T-helper 1 cell treated with Interleukin-12 subunit alpha and Interleukin-12 subunit beta and Interleukin-4 antibody, amounts not matched to agents 30 μg/mL and 1 μg/mL, for 36 hours (primary cell): Measurements from ENCODE around the gene CC2D1B.
A peak's percentile ranks its signal among the peaks of the same experiment; 100 is the strongest.
"Not testable (repeated sequence)": the region's sequence is repeated elsewhere in the genome, so short reads cannot be mapped to it uniquely, and the experiment has no call there.

Experiments used
- H3K27ac Mint-ChIP-seq: one replicate; pipeline ENCODE4 v1.8.0; 2021; ENCODE audit warnings: mild to moderate bottlenecking, mixed read lengths
- H3K27me3 Mint-ChIP-seq: one replicate; pipeline ENCODE4 v1.8.0; 2021; ENCODE audit warnings: low read depth, mixed read lengths
- H3K36me3 Mint-ChIP-seq: one replicate; pipeline ENCODE4 v1.8.0; 2021; ENCODE audit warnings: low read depth, mixed read lengths
- H3K4me1 Mint-ChIP-seq: one replicate; pipeline ENCODE4 v1.8.0; 2021; ENCODE audit warnings: low read depth, mixed read lengths
- H3K4me3 Mint-ChIP-seq: one replicate; pipeline ENCODE4 v1.8.0; 2021; ENCODE audit warnings: mild to moderate bottlenecking, moderate library complexity, mixed read lengths
- H3K9me3 Mint-ChIP-seq: one replicate; pipeline ENCODE4 v1.8.0; 2021; ENCODE audit warnings: mixed read lengths

The CC2D1B gene

GRCh38 chr1:52365746-52366516 lies at the start of gene CC2D1B:
CC2D1B (minus strand) TSS chr1:52366205; CDS start chr1:52364620, 1,585 bp downstream.
- Mint-ChIP-seq H3K9me3 (no peaks in the 10 kb centered on the region), H3K27ac (peak within 1 kb of the TSS; percentile 97), H3K4me1 (peaks cover 33% of the 10 kb centered on the region), H3K27me3 (no peaks in the 10 kb centered on the region), H3K4me3 (peak within 1 kb of the TSS; percentile 98), H3K36me3 (peaks cover 25% of the 10 kb centered on the region)

GRCh38 chr1:52414942-52415341 lies 48.9 kb upstream of the CC2D1B start:
- Mint-ChIP-seq H3K27ac (no peak overlapping the region), H3K36me3 (peaks cover 60% of the 10 kb centered on the region), H3K9me3 (no peaks in the 10 kb centered on the region), H3K27me3 (no peaks in the 10 kb centered on the region), H3K4me1 (peaks cover 8% of the 10 kb centered on the region), H3K4me3 (no peak overlapping the region)

- no peak overlapping the region for H3K27ac Mint-ChIP-seq
- H3K4me1 Mint-ChIP-seq, result peaks cover 7% of the 10 kb centered on the region
Measured at GRCh38 chr1:52413410-52413989, 47.5 kb upstream of the CC2D1B start.

GRCh38 chr1:52404975-52405338 lies 39.0 kb upstream of the CC2D1B start:
- peak overlapping the region; percentile 99 for H3K27ac Mint-ChIP-seq

More at GRCh38 chr1:52413410-52413989, 47.5 kb upstream of the CC2D1B start:
- Mint-ChIP-seq H3K27me3 (no peaks in the 10 kb centered on the region), H3K36me3 (peaks cover 62% of the 10 kb centered on the region), H3K4me3 (no peak overlapping the region), H3K9me3 (no peaks in the 10 kb centered on the region)

GRCh38 chr1:52404116-52404974 lies 38.3 kb upstream of the CC2D1B start, which contains the start of the genes ORC1 and PRPF38A:
ORC1 (minus strand) TSS chr1:52404423; CDS start chr1:52402223, 2,200 bp downstream.
PRPF38A (plus strand) TSS chr1:52404602; CDS start chr1:52404750, 148 bp downstream.
- no peaks in the 10 kb centered on the region for H3K27me3 Mint-ChIP-seq
- H3K27ac Mint-ChIP-seq, result peak within 1 kb of the TSS; percentile 99
- peak within 1 kb of the TSS; percentile 100 for H3K4me3 Mint-ChIP-seq
- H3K36me3 Mint-ChIP-seq, result peaks cover 51% of the 10 kb centered on the region
- no peaks in the 10 kb centered on the region for H3K9me3 Mint-ChIP-seq
- peaks cover 51% of the 10 kb centered on the region for H3K4me1 Mint-ChIP-seq

More at GRCh38 chr1:52404975-52405338, 39.0 kb upstream of the CC2D1B start:
- Mint-ChIP-seq H3K27me3 (no peaks in the 10 kb centered on the region), H3K4me1 (peaks cover 51% of the 10 kb centered on the region), H3K36me3 (peaks cover 48% of the 10 kb centered on the region), H3K9me3 (no peaks in the 10 kb centered on the region), H3K4me3 (peak overlapping the region; percentile 100)

- H3K36me3 Mint-ChIP-seq, result peaks cover 46% of the 10 kb centered on the region
Measured at GRCh38 chr1:52403566-52404115, 37.6 kb upstream of the CC2D1B start.

GRCh38 chr1:52402860-52403240 lies 36.8 kb upstream of the CC2D1B start:
- Mint-ChIP-seq H3K36me3 (peaks cover 41% of the 10 kb centered on the region), H3K4me3 (peak overlapping the region; percentile 100), H3K9me3 (no peaks in the 10 kb centered on the region), H3K27ac (peak overlapping the region; percentile 99), H3K27me3 (no peaks in the 10 kb centered on the region), H3K4me1 (peaks cover 47% of the 10 kb centered on the region)

More at GRCh38 chr1:52403566-52404115, 37.6 kb upstream of the CC2D1B start:
- peak overlapping the region; percentile 100 for H3K4me3 Mint-ChIP-seq
- no peaks in the 10 kb centered on the region for H3K27me3 Mint-ChIP-seq
- no peaks in the 10 kb centered on the region for H3K9me3 Mint-ChIP-seq
- H3K4me1 Mint-ChIP-seq, result peaks cover 50% of the 10 kb centered on the region
- peak overlapping the region; percentile 99 for H3K27ac Mint-ChIP-seq

- Mint-ChIP-seq H3K36me3 (peaks cover 35% of the 10 kb centered on the region), H3K27ac (no peak overlapping the region), H3K4me3 (no peak overlapping the region), H3K27me3 (no peaks in the 10 kb centered on the region), H3K9me3 (no peaks in the 10 kb centered on the region), H3K4me1 (peaks cover 35% of the 10 kb centered on the region)
Measured at GRCh38 chr1:52400131-52400530, 34.1 kb upstream of the CC2D1B start.

- H3K4me3 Mint-ChIP-seq, result no peak overlapping the region
- H3K4me1 Mint-ChIP-seq, result peaks cover 35% of the 10 kb centered on the region
- H3K36me3 Mint-ChIP-seq, result peaks cover 40% of the 10 kb centered on the region
- H3K27me3 Mint-ChIP-seq, result no peaks in the 10 kb centered on the region
- H3K27ac Mint-ChIP-seq, result no peak overlapping the region
- no peaks in the 10 kb centered on the region for H3K9me3 Mint-ChIP-seq
Measured at GRCh38 chr1:52399629-52400028, 33.6 kb upstream of the CC2D1B start.

GRCh38 chr1:52393174-52393573 lies 27.2 kb upstream of the CC2D1B start:
- Mint-ChIP-seq H3K9me3 (no peaks in the 10 kb centered on the region), H3K27ac (peak overlapping the region; percentile 19), H3K27me3 (no peaks in the 10 kb centered on the region), H3K4me1 (peaks cover 6% of the 10 kb centered on the region), H3K36me3 (peaks cover 41% of the 10 kb centered on the region), H3K4me3 (no peak overlapping the region)

- Mint-ChIP-seq H3K9me3 (no peaks in the 10 kb centered on the region), H3K36me3 (peaks cover 34% of the 10 kb centered on the region), H3K4me1 (peaks cover 4% of the 10 kb centered on the region), H3K4me3 (no peak overlapping the region), H3K27ac (no peak overlapping the region), H3K27me3 (no peaks in the 10 kb centered on the region)
Measured at GRCh38 chr1:52386458-52386857, 20.5 kb upstream of the CC2D1B start.

- Mint-ChIP-seq H3K36me3 (peaks cover 40% of the 10 kb centered on the region), H3K27ac (no peak overlapping the region)
Measured at GRCh38 chr1:52385376-52385775, 19.4 kb upstream of the CC2D1B start.

GRCh38 chr1:52369851-52370250 lies 3.8 kb upstream of the CC2D1B start:
- not testable (repeated sequence) for H3K9me3 Mint-ChIP-seq, H3K27ac Mint-ChIP-seq, H3K4me3 Mint-ChIP-seq, H3K27me3 Mint-ChIP-seq
- Mint-ChIP-seq H3K4me1 (peaks cover 22% of the 10 kb centered on the region), H3K36me3 (peaks cover 27% of the 10 kb centered on the region)

More at GRCh38 chr1:52385376-52385775, 19.4 kb upstream of the CC2D1B start:
- Mint-ChIP-seq H3K9me3 (no peaks in the 10 kb centered on the region), H3K4me3 (no peak overlapping the region), H3K4me1 (peaks cover 4% of the 10 kb centered on the region), H3K27me3 (no peaks in the 10 kb centered on the region)
